HFF-Myc (cell line): ENCODE measurements around the gene PPDPF.

Experiments used
- DNase-seq: peaks from one replicate; pipeline ENCODE4 v3.0.0-alpha.2; 2011; ENCODE audit warnings: low read depth; ENCODE audit errors: extremely low read depth
- H3K4me3 ChIP-seq: replicated peaks from 2 replicates; pipeline ENCODE4 v1.5.1; 2011; ENCODE audit warnings: low read depth, mild to moderate bottlenecking, control low read depth, low read length
- CTCF ChIP-seq: IDR thresholded peaks from 2 replicates; pipeline ENCODE4 v1.5.1; 2012; ENCODE audit warnings: mild to moderate bottlenecking, low read depth, low read length, control low read depth; ENCODE audit errors: missing control alignments

Gene PPDPF

GRCh38 chr20:63530788-63531160 is 10.2 kb downstream of the PPDPF start:
- no peak for TF ChIP-seq CTCF
- H3K4me3 ChIP-seq = no peak overlapping the region
- DNase-seq = no peak

- no peak overlapping the region for H3K4me3 ChIP-seq
- no peak for DNase-seq
- TF ChIP-seq CTCF = no peak
These were observed 11.3 kb downstream of the PPDPF start for GRCh38 chr20:63531686-63532448.

GRCh38 chr20:63532449-63532971 is 11.9 kb downstream of the PPDPF start:
- DNase-seq = no peak
- no peak overlapping the region for H3K4me3 ChIP-seq
- no peak for TF ChIP-seq CTCF

GRCh38 chr20:63533388-63533787 is 12.8 kb downstream of the PPDPF start:
- no peak for TF ChIP-seq CTCF
- DNase-seq = no peak
- no peak overlapping the region for H3K4me3 ChIP-seq

- no peak for DNase-seq
- no peak overlapping the region for H3K4me3 ChIP-seq
These were observed 13.4 kb downstream of the PPDPF start for GRCh38 chr20:63533871-63534393.

GRCh38 chr20:63534427-63534830 is 13.9 kb downstream of the PPDPF start:
- DNase-seq = no peak
- H3K4me3 ChIP-seq = no peak overlapping the region
- TF ChIP-seq CTCF = no peak

More at GRCh38 chr20:63533871-63534393, 13.4 kb downstream of the PPDPF start:
- TF ChIP-seq CTCF = no peak
